GM12875 (cell line): ENCODE results near the gene CPXM1.

Experiments used
- H3K4me3 ChIP-seq: one replicate; pipeline ENCODE4 v1.5.1; 2011; ENCODE audit warnings: low read depth, low read length, control low read depth
- CTCF ChIP-seq: IDR thresholded peaks from 2 replicates; pipeline ENCODE4 v1.5.1; 2011; ENCODE audit warnings: low read depth, mild to moderate bottlenecking, control low read depth, inconsistent platforms, low read length, moderate library complexity, borderline replicate concordance; ENCODE audit not compliant: insufficient read depth

The CPXM1 gene

GRCh38 chr20:2795451-2795850 is 5.0 kb downstream of the CPXM1 start:
- no peak for TF ChIP-seq CTCF
- no peak overlapping the region for H3K4me3 ChIP-seq

DNA sequence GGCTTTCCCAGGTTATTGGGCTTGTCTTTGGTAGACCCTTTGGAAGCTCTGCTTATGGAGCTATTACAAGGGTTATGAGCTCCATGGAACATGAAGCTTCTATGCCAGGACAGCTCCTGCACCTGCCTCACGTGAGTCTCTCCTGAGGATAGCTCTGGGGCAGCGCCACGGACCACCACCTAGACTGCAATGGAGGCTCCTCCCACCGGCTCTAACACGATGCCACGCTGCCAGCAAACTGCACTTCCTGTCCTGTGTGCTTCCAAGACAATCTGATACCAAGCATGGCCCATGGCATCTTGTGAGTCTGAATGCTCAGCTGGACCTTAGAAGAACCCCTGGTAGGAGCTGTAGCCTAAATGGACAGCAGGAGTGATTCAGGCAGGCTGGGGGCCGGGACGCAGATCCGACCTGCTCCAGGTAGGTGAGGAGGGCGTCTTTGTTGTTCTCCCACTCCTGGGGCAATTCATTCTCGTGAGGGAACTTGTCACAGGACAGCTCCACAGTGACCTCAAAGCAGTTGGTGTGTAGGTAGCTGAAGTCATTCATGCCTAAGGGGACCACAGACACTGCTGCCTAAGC is 5.5 kb downstream of the CPXM1 start:
- no peak for TF ChIP-seq CTCF
- H3K4me3 ChIP-seq: no peak overlapping the region

DNA sequence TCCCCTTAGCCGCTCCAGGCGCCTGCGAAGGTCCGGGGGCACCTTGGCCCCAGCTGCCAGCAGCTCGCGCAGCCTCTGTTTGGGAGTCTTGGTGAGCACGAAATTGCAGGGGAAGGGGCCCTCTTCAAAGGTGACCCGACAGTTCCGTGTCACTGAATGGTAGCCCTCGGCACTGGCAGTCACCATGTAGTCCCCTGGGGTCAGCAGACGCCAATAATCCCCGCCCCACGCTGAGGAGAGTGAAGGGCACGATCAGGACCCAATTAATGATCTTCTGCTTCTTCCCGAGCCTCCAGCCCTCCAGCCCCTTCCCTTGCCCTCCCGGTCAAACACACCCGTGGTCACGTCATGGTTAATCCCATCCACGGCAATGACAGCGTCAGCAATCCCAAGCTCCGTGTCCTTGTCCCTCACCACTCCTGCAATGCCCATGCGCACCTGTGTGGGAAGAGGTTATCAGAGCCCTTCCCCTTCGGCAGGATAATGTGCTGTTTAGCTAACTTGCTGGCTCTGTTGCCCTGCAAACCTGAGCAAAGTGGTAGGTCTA is 6.2 kb downstream of the CPXM1 start:
- TF ChIP-seq CTCF: no peak
- H3K4me3 ChIP-seq: no peak overlapping the region

DNA sequence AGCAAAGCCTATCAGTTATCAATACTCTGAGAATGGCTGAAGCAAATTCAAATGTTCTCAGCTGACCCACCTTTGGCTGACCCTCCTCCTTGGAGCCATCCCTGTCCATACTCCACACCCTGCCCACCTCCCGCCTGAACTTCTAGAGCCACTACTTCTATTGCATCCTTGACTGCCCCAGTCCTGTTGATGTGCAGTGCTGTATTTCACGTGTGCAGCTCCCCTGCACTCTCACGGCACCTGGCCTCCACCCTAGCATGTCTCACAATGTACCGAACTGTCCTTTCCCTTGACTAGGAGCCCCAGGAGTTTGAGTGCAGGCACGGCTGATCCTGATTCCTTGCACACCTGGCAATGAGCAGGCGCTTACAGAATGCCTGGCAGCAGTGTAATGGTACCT is 7.0 kb downstream of the CPXM1 start:
- TF ChIP-seq CTCF: no peak
- no peak overlapping the region for H3K4me3 ChIP-seq

GRCh38 chr20:2783908-2784566 is 16.4 kb downstream of the CPXM1 start:
- no peak overlapping the region for H3K4me3 ChIP-seq
- no peak for TF ChIP-seq CTCF

DNA sequence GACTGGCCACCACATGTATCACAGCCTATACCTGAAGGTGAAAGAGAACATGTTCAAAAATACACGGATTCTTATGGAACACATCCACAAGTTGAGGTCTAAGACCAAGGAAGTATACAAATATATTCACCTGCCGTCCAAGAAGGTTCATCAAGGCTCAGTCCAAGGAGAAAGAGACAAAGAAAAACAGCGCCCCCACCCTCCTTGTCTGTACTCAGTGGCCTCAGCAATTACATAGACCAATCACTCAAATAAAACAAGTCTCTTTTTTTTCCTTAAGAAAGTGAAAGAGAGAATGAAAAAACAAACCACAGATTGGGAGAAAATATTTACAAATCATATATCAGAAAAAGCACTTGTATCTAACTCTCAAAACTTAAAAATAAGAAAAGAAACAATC is 19.5 kb downstream of the CPXM1 start:
- TF ChIP-seq CTCF: no peak

More for the DNA sequence above, 19.5 kb downstream of the CPXM1 start:
- H3K4me3 ChIP-seq: no peak overlapping the region
